ENCODE results near the gene CXorf58. TPM values are rescaled to one million over a fixed set of nuclear protein-coding genes. Genes with fewer than 3 reads are reported as not detected.

CXorf58 gene
- total and polyA plus RNA-seq, 2 of the 13 experiments (the other 11 are each of a cell fraction or from before 2014, with no cell fraction given) = not detected

DNA sequence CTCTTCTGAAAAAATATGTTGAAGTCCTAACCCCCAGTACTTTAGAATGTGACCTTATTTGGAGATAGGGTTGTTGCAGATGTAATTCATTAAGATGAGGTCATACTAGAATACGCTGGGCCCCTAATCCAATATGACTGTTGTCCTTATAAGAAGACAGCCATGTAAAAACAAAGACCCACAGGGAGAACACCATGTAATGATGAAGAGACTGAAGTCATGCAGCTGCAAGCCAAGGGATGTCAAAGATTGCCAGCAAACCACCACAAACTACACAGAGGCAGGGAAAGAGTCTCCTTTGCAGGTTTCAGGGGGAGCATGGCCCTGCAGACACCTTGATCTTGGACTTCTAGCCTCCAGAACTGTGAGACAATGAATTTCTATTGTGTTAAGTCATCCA is 37.4 kb downstream of the CXorf58 start:
- TF ChIP-seq ZSCAN22 (CRISPR knock-in tag; IDR thresholded peaks at IDR 0.05) = no peak
- no peak for TF ChIP-seq ZNF572 (CRISPR knock-in tag; IDR thresholded peaks at IDR 0.05)
- TF ChIP-seq KDM6A (CRISPR knock-in tag; IDR thresholded peaks at IDR 0.05; ENCODE audit: low read depth) = no peak
- TF ChIP-seq, protein P1, sequence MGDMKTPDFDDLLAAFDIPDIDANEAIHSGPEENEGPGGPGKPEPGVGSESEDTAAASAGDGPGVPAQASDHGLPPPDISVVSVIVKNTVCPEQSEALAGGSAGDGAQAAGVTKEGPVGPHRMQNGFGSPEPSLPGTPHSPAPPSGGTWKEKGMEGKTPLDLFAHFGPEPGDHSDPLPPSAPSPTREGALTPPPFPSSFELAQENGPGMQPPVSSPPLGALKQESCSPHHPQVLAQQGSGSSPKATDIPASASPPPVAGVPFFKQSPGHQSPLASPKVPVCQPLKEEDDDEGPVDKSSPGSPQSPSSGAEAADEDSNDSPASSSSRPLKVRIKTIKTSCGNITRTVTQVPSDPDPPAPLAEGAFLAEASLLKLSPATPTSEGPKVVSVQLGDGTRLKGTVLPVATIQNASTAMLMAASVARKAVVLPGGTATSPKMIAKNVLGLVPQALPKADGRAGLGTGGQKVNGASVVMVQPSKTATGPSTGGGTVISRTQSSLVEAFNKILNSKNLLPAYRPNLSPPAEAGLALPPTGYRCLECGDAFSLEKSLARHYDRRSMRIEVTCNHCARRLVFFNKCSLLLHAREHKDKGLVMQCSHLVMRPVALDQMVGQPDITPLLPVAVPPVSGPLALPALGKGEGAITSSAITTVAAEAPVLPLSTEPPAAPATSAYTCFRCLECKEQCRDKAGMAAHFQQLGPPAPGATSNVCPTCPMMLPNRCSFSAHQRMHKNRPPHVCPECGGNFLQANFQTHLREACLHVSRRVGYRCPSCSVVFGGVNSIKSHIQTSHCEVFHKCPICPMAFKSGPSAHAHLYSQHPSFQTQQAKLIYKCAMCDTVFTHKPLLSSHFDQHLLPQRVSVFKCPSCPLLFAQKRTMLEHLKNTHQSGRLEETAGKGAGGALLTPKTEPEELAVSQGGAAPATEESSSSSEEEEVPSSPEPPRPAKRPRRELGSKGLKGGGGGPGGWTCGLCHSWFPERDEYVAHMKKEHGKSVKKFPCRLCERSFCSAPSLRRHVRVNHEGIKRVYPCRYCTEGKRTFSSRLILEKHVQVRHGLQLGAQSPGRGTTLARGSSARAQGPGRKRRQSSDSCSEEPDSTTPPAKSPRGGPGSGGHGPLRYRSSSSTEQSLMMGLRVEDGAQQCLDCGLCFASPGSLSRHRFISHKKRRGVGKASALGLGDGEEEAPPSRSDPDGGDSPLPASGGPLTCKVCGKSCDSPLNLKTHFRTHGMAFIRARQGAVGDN (CRISPR knock-in tag; IDR thresholded peaks at IDR 0.05) = no peak
- no peak for TF ChIP-seq AGO2 (optimal IDR thresholded peaks at IDR 0.05; ENCODE audit: low read depth, low read length)
- no peak for TF ChIP-seq ZNF383 (CRISPR knock-in tag; IDR thresholded peaks at IDR 0.05; ENCODE audit: borderline replicate concordance)
- TF ChIP-seq TSC22D2 (CRISPR knock-in tag; IDR thresholded peaks at IDR 0.05; ENCODE audit: borderline replicate concordance) = no peak
- TF ChIP-seq, protein P2, sequence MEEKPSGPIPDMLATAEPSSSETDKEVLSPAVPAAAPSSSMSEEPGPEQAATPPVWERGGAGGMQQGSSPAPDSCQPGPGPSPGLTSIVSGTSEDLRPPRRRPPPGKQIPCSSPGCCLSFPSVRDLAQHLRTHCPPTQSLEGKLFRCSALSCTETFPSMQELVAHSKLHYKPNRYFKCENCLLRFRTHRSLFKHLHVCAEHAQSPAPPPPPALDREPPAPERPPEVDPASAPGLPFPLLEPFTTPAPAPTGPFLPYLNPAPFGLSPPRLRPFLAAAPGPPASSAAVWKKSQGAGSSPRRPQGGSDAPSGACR (CRISPR knock-in tag; IDR thresholded peaks at IDR 0.05) = no peak
- TF ChIP-seq ZNF543 (CRISPR knock-in tag; IDR thresholded peaks at IDR 0.05) = no peak
- WGBS (ENCODE audit: low lambda C conversion rate) = 57% methylated on average over 1 of the region's 1 CpG
- H3K4me2 ChIP-seq (ENCODE audit: low read depth, low read length) = no peak overlapping the region
- no peaks in the 10 kb centered on the region for H3K79me2 ChIP-seq (ENCODE audit: insufficient read depth, low read length)
- H4K20me1 ChIP-seq (ENCODE audit: insufficient read depth, low read length) = no peaks in the 10 kb centered on the region
- H3K4me3 ChIP-seq (replicated peaks in 1 of 3; ENCODE audit: insufficient read depth in 1 of 3, low read depth in 2 of 3, low read length in 3 of 3) = no peak overlapping the region
- in situ Hi-C loops (cut with HindIII; ENCODE audit: extremely low pct_ligation_motif_present, low pct_unique_long_range_greater_than_20kb) = no loop called here
- no peak overlapping the region for H3K27ac ChIP-seq (ENCODE audit: extremely low read length, insufficient read depth, low read length)
- BruUV-seq (replicated peaks) = no TSS peak
- H3K9ac ChIP-seq (ENCODE audit: insufficient read depth, low read depth, low read length) = no peak overlapping the region
- FAIRE-seq (no peak), DNase-seq (ENCODE audit: low spot score) (no peak), ATAC-seq (no peak)
- H3K9me3 ChIP-seq (ENCODE audit: low read length) = no peaks in the 10 kb centered on the region
- H3K4me1 ChIP-seq (ENCODE audit: insufficient read depth, low read length) = no peaks in the 10 kb centered on the region
- H2AFZ ChIP-seq (ENCODE audit: low read length) = no peak overlapping the region
- ChIA-PET CTCF (ENCODE audit: low intra/inter-chr PET ratio, low total read pairs) (no interaction called here), POLR2A (no interaction called here)
- no peaks in the 10 kb centered on the region for H3K36me3 ChIP-seq (replicated peaks in 1 of 2; ENCODE audit: control insufficient read depth in 1 of 2, insufficient read depth in 2 of 2, low read length in 2 of 2)
- intact Hi-C loops (cut with micrococcal nuclease; ENCODE audit: unreplicated experiment) = no loop called here
- no peaks in the 10 kb centered on the region for H3K27me3 ChIP-seq (ENCODE audit: control insufficient read depth in 1 of 2, insufficient read depth in 2 of 2, low read length in 2 of 2)
